HL-60 (cell line): ENCODE measurements around the gene TRIP10.

Experiments used
- CTCF ChIP-seq: IDR thresholded peaks from one replicate; pipeline ENCODE4 v1.5.1; 2011; ENCODE audit warnings: low read length, control low read depth, inconsistent platforms; ENCODE audit not compliant: insufficient read depth
- GABPA ChIP-seq: IDR thresholded peaks from 2 replicates; pipeline ENCODE4 v1.6.1; 2012; ENCODE audit warnings: low read depth
- POLR2AphosphoS5 ChIP-seq: IDR thresholded peaks from 2 replicates; pipeline ENCODE4 v1.6.1; 2012; ENCODE audit warnings: low read depth
- TF ChIP-seq, protein P1 (sequence below): IDR thresholded peaks from 2 replicates; pipeline ENCODE4 v1.6.1; 2012; ENCODE audit warnings: low read depth; ENCODE audit not compliant: insufficient replicate concordance

GRCh38 chr19:6721138-6721474 lies 18.4 kb upstream of the TRIP10 start:
- no peak for TF ChIP-seq CTCF
- no peak for TF ChIP-seq POLR2AphosphoS5
- TF ChIP-seq, protein P1, sequence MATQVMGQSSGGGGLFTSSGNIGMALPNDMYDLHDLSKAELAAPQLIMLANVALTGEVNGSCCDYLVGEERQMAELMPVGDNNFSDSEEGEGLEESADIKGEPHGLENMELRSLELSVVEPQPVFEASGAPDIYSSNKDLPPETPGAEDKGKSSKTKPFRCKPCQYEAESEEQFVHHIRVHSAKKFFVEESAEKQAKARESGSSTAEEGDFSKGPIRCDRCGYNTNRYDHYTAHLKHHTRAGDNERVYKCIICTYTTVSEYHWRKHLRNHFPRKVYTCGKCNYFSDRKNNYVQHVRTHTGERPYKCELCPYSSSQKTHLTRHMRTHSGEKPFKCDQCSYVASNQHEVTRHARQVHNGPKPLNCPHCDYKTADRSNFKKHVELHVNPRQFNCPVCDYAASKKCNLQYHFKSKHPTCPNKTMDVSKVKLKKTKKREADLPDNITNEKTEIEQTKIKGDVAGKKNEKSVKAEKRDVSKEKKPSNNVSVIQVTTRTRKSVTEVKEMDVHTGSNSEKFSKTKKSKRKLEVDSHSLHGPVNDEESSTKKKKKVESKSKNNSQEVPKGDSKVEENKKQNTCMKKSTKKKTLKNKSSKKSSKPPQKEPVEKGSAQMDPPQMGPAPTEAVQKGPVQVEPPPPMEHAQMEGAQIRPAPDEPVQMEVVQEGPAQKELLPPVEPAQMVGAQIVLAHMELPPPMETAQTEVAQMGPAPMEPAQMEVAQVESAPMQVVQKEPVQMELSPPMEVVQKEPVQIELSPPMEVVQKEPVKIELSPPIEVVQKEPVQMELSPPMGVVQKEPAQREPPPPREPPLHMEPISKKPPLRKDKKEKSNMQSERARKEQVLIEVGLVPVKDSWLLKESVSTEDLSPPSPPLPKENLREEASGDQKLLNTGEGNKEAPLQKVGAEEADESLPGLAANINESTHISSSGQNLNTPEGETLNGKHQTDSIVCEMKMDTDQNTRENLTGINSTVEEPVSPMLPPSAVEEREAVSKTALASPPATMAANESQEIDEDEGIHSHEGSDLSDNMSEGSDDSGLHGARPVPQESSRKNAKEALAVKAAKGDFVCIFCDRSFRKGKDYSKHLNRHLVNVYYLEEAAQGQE, result no peak
- no peak for TF ChIP-seq GABPA
